ENCODE results near the gene LIAS.

GRCh38 chr4:39526765-39527295, 68.0 kb downstream of the LIAS start:
- no peak for TF ChIP-seq POLR2AphosphoS5 (IDR thresholded peaks at IDR 0.05; ENCODE audit: low read depth, low read length)
- no peak for TF ChIP-seq CTCF (IDR thresholded peaks at IDR 0.05)

Measured in Panc1 (cell line).